Epidermal melanocyte (primary cell): ENCODE results near the gene SLC22A6.

Source experiments
- DNase-seq: peaks from one replicate; pipeline ENCODE4 v3.0.0; 2011; ENCODE audit warnings: low spot score; ENCODE audit not compliant: insufficient read length

Gene SLC22A6

GRCh38 chr11:62933285-62933684 is 51.5 kb downstream of the SLC22A6 start:
- no peak for DNase-seq

- no peak for DNase-seq
Observed at GRCh38 chr11:62931499-62932278, 53.1 kb downstream of the SLC22A6 start.

DNA sequence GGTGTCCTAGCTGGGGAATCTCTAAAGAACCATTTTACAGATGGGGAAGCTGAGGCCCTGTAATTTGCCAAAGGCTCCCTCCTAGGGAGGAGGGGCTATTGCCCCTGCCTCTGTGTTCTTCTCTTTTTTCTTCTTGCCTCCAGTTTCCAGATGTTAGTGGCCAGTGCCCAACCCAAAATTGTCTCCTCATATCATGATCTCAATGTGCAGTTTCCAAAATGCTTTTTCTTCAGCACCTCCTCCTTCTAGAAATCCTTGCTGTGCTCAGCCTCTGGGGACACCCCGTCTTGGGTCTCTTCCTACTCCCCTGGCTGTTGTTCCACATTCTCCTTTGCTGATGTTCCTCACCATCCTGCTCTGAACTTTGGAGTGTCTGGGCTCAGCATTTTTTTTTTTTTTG is 54.1 kb downstream of the SLC22A6 start:
- DNase-seq = no peak

DNA sequence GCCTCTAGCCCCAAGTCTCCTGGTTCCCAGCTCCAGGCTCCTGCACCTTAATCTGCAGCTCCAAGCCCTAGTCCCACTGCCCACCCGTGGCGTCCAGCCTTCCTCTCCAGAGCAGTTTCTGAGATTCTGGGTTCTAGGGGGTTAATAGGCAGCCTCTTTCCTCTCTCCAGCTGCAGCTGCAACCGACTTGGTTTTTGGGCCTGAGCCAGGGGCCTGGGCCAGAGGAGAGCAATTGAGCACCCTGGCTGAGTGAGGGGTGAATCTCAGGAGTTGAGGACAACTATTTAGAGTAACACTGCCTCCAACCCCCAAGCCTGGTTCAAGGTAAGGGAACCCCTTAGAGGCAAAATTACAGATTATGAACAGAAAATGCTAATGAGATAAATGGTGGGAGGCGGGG is 54.6 kb downstream of the SLC22A6 start:
- no peak for DNase-seq

DNA sequence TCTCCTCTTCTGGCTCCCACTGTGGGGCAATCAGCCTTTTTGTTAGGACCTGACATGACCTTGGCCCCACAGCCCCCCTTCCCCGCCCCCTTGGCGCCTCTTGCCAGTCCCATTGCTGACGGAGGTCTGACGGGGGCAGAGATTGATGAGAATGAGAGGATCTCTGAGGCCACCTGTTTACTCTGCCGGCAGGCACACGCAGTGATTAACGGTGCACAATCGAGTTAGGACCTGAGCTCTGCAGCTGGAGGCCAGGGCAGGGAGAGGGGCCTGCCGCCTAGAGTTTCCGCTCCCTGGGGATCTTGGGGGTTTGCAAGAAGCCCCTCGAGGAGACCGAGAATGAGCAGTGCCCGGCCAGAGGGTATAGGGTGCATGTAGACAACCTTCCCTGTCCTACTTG is 56.8 kb downstream of the SLC22A6 start:
- no peak for DNase-seq

DNA sequence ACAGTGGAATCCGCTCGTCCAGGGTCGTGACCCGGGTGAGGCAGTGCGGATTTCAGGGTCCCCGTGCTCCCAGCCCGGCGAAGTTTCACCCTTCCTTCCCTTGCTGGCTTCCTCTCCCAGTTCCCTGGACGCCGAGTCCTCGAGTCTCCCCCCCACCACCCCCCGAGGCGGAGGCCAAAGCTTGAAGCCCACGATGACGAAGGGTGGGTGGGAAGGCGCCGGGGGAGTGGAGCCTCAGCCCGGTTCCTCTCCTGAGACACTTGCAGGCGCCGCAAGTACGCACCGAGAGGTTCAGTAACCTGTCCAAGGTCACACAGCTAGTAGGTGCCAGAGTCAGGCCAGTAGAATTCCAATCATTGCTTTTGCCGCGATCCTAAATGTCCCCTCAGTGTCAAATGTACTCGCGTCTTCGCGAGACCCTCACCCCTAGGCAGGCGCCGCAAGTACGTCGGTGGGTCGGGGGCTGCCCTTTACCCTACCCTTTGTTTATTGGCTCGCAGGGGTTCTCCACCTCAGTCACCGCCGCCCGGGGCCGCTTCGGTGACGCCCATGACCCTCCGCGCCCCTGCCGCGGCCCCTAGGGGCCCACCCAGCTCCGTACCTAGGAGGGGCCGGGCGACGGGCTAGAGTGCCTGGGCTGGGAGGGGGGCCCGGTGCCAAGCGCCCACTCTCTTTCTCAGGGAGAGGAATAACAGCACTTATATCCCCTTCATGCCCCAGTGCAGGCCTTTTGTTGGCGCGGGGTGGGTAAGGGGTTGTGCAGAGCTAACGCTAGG is 57.9 kb downstream of the SLC22A6 start:
- DNase-seq = no peak
